ENCODE measurements around the gene ARHGAP29. TPM values are rescaled to one million over a fixed set of nuclear protein-coding genes. Genes with fewer than 3 reads are reported as not detected.
"Not testable (repeated sequence)": the region's sequence is repeated elsewhere in the genome, so short reads cannot be mapped to it uniquely, and the experiment has no call there.

Gene ARHGAP29
- total RNA-seq, 1 donor from 2014 or later: 19.9 TPM

DNA sequence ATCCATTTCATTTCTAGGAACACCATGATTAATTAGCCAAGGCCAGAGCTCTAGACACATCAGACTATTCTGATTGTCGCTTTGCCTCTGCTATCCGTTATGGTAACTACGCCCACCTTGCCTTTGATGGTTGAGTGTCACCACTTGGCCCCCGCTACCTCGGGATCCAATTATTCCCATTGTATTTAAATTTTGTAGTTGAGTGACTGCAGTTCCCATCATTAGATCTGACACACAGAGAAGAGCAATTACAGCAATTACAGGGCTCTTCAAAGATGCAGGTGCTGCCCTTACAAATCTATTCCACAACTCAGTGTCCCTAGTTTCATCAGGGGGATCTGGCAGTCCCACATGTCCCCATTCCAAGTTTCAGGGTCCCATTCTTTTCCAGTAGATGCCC lies 71.5 kb downstream of the ARHGAP29 start:
- TF ChIP-seq EZH2 (IDR thresholded peaks at IDR 0.05; ENCODE audit: insufficient read depth, low read length): no peak
- TF ChIP-seq, protein P1, sequence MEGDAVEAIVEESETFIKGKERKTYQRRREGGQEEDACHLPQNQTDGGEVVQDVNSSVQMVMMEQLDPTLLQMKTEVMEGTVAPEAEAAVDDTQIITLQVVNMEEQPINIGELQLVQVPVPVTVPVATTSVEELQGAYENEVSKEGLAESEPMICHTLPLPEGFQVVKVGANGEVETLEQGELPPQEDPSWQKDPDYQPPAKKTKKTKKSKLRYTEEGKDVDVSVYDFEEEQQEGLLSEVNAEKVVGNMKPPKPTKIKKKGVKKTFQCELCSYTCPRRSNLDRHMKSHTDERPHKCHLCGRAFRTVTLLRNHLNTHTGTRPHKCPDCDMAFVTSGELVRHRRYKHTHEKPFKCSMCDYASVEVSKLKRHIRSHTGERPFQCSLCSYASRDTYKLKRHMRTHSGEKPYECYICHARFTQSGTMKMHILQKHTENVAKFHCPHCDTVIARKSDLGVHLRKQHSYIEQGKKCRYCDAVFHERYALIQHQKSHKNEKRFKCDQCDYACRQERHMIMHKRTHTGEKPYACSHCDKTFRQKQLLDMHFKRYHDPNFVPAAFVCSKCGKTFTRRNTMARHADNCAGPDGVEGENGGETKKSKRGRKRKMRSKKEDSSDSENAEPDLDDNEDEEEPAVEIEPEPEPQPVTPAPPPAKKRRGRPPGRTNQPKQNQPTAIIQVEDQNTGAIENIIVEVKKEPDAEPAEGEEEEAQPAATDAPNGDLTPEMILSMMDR (IDR thresholded peaks at IDR 0.05; ENCODE audit: insufficient read depth, low read depth, low read length): no peak
- Histone ChIP-seq H3K9me3 (ENCODE audit: insufficient read depth, low read depth, low read length) (no peaks in the 10 kb centered on the region), H3K36me3 (ENCODE audit: insufficient read depth, low read length) (peaks cover 14% of the 10 kb centered on the region), H3K4me3 (ENCODE audit: insufficient read depth, low read depth, low read length) (no peak overlapping the region), H4K20me1 (ENCODE audit: insufficient read depth, low read length) (no peaks in the 10 kb centered on the region), H3K9ac (ENCODE audit: low read length) (no peak overlapping the region), H3K4me2 (ENCODE audit: low read length) (no peak overlapping the region), H3K79me2 (ENCODE audit: insufficient read depth, low read length) (no peaks in the 10 kb centered on the region), H3K27ac (ENCODE audit: low read depth, low read length) (no peak overlapping the region), H3K4me1 (ENCODE audit: insufficient read depth, low read length) (peaks cover 5% of the 10 kb centered on the region), H3K27me3 (ENCODE audit: insufficient read depth, low read length) (no peaks in the 10 kb centered on the region), H2AFZ (ENCODE audit: low read depth, low read length) (no peak overlapping the region)
- Mint-ChIP-seq H3K4me1 (ENCODE audit: low read depth, unreplicated experiment) (peaks cover 4% of the 10 kb centered on the region), H3K27ac (ENCODE audit: unreplicated experiment) (no peak overlapping the region), H3K9me3 (ENCODE audit: unreplicated experiment) (peaks cover 12% of the 10 kb centered on the region), H3K4me3 (ENCODE audit: unreplicated experiment) (no peak overlapping the region), H3K27me3 (ENCODE audit: low read depth, unreplicated experiment) (no peaks in the 10 kb centered on the region), H3K36me3 (ENCODE audit: low read depth, unreplicated experiment) (peaks cover 4% of the 10 kb centered on the region)
- no peak for DNase-seq (ENCODE audit: low read depth)
- FAIRE-seq: no peak

DNA sequence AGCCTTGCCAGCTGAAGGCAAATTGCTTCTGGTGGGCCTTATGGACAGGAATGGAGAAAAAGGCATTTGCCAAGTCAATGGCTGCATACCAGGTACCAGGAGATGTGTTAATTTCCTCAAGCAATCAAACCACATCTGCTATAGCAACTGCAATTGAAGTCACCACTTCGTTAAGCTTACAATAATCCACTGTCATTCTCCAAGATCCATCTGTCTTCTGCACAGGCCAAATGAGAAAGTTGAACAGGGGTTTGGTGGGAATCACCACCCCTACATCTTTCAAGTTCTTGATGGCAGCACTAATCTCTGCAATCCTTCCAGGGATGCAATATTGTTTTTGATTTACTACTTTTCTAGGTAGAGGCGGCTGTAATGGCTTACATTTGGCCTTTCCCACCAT lies 72.5 kb downstream of the ARHGAP29 start:
- H3K4me3 ChIP-seq (ENCODE audit: insufficient read depth, low read depth, low read length); H3K4me2 ChIP-seq (ENCODE audit: low read length); H3K27me3 ChIP-seq (ENCODE audit: insufficient read depth, low read length); H3K79me2 ChIP-seq (ENCODE audit: insufficient read depth, low read length); H3K4me1 Mint-ChIP-seq (ENCODE audit: low read depth, unreplicated experiment); H3K36me3 Mint-ChIP-seq (ENCODE audit: low read depth, unreplicated experiment); H2AFZ ChIP-seq (ENCODE audit: low read depth, low read length); DNase-seq (ENCODE audit: low read depth); H3K4me3 Mint-ChIP-seq (ENCODE audit: unreplicated experiment); H3K9me3 ChIP-seq (ENCODE audit: insufficient read depth, low read depth, low read length); H3K9ac ChIP-seq (ENCODE audit: low read length); H3K36me3 ChIP-seq (ENCODE audit: insufficient read depth, low read length); FAIRE-seq; H3K27me3 Mint-ChIP-seq (ENCODE audit: low read depth, unreplicated experiment); H3K27ac Mint-ChIP-seq (ENCODE audit: unreplicated experiment); H3K27ac ChIP-seq (ENCODE audit: low read depth, low read length); H4K20me1 ChIP-seq (ENCODE audit: insufficient read depth, low read length): not testable (repeated sequence)
- H3K9me3 Mint-ChIP-seq (ENCODE audit: unreplicated experiment): peaks cover 12% of the 10 kb centered on the region
- H3K4me1 ChIP-seq (ENCODE audit: insufficient read depth, low read length): peaks cover 10% of the 10 kb centered on the region

DNA sequence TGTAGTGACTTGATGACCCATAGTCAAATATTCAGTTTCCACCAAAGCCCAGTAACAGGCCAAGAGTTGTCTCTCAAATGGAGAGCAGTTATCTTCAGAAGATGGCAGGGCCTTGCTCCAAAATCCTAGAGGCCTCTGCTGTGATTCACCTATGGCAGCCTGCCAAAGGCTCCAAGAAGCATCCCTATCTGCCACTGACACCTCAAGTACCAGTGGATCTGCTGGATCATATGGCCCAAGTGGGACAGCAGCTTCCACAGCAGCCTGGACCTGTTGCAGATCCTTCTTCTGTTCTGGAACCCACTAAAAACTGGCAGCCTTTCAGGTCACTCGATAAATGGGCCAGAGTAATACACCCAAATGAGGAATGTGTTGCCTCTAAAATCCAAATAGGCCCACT lies 73.3 kb downstream of the ARHGAP29 start:
- not testable (repeated sequence) for H3K4me1 Mint-ChIP-seq (ENCODE audit: low read depth, unreplicated experiment); H2AFZ ChIP-seq (ENCODE audit: low read depth, low read length); H4K20me1 ChIP-seq (ENCODE audit: insufficient read depth, low read length); H3K9me3 ChIP-seq (ENCODE audit: insufficient read depth, low read depth, low read length); H3K27me3 Mint-ChIP-seq (ENCODE audit: low read depth, unreplicated experiment); FAIRE-seq; H3K27me3 ChIP-seq (ENCODE audit: insufficient read depth, low read length); H3K4me3 Mint-ChIP-seq (ENCODE audit: unreplicated experiment); H3K4me2 ChIP-seq (ENCODE audit: low read length); H3K36me3 Mint-ChIP-seq (ENCODE audit: low read depth, unreplicated experiment); H3K27ac ChIP-seq (ENCODE audit: low read depth, low read length); H3K79me2 ChIP-seq (ENCODE audit: insufficient read depth, low read length); H3K9ac ChIP-seq (ENCODE audit: low read length); H3K4me3 ChIP-seq (ENCODE audit: insufficient read depth, low read depth, low read length); H3K27ac Mint-ChIP-seq (ENCODE audit: unreplicated experiment); H3K36me3 ChIP-seq (ENCODE audit: insufficient read depth, low read length); DNase-seq (ENCODE audit: low read depth)
- peaks cover 12% of the 10 kb centered on the region for H3K9me3 Mint-ChIP-seq (ENCODE audit: unreplicated experiment)
- H3K4me1 ChIP-seq (ENCODE audit: insufficient read depth, low read length): peaks cover 10% of the 10 kb centered on the region

DNA sequence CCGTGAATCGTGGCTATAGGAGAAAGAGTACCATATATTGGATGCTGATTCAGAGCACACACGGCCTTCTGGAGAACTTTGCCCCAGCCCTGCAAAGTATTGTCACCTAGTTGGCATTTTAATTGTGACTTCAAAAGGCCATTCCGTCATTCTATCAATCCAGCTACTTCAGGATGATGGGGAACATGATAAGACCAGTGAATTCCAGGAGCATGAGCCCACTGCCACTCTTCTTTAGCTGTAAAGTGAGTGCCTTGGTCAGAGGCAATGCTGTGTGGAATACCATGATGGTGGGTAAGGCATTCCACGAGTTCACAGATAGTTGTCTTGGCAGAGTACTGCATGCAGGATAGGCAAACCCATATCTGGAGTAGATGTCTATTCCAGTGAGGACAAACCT lies 74.1 kb downstream of the ARHGAP29 start:
- H3K4me1 ChIP-seq (ENCODE audit: insufficient read depth, low read length): peaks cover 10% of the 10 kb centered on the region
- H3K36me3 ChIP-seq (ENCODE audit: insufficient read depth, low read length); H3K27ac Mint-ChIP-seq (ENCODE audit: unreplicated experiment); H3K4me3 ChIP-seq (ENCODE audit: insufficient read depth, low read depth, low read length); H3K27ac ChIP-seq (ENCODE audit: low read depth, low read length); H3K36me3 Mint-ChIP-seq (ENCODE audit: low read depth, unreplicated experiment); H3K4me1 Mint-ChIP-seq (ENCODE audit: low read depth, unreplicated experiment); DNase-seq (ENCODE audit: low read depth); H3K9me3 ChIP-seq (ENCODE audit: insufficient read depth, low read depth, low read length); FAIRE-seq; H3K27me3 ChIP-seq (ENCODE audit: insufficient read depth, low read length); H3K9ac ChIP-seq (ENCODE audit: low read length); H3K79me2 ChIP-seq (ENCODE audit: insufficient read depth, low read length); H3K4me2 ChIP-seq (ENCODE audit: low read length); H4K20me1 ChIP-seq (ENCODE audit: insufficient read depth, low read length); H2AFZ ChIP-seq (ENCODE audit: low read depth, low read length); H3K27me3 Mint-ChIP-seq (ENCODE audit: low read depth, unreplicated experiment); H3K4me3 Mint-ChIP-seq (ENCODE audit: unreplicated experiment): not testable (repeated sequence)
- H3K9me3 Mint-ChIP-seq (ENCODE audit: unreplicated experiment): peaks cover 12% of the 10 kb centered on the region

Measured in astrocyte (in vitro differentiated cells and primary cell).